ENCODE measurements around the gene SCN4A. TPM values are rescaled to one million over a fixed set of nuclear protein-coding genes. Genes with fewer than 3 reads are reported as not detected.

Gene SCN4A
- total RNA-seq, 2 donors from 2014 or later: 3.9 to 4.4 TPM

- Histone ChIP-seq H3K4me3 (ENCODE audit: low read length) (no peak overlapping the region), H3K9ac (ENCODE audit: extremely low read depth, low read length, poor library complexity, severe bottlenecking) (no peak overlapping the region), H3K9me3 (ENCODE audit: control insufficient read depth, low read length) (no peaks in the 10 kb centered on the region), H3K4me1 (ENCODE audit: control insufficient read depth, insufficient read depth, low read length) (no peaks in the 10 kb centered on the region), H3K36me3 (ENCODE audit: control insufficient read depth, insufficient read depth, low read length) (no peaks in the 10 kb centered on the region), H3K27ac (ENCODE audit: low read depth, low read length) (no peak overlapping the region), H3K27me3 (ENCODE audit: control insufficient read depth, insufficient read depth, low read length, poor library complexity, severe bottlenecking) (no peaks in the 10 kb centered on the region)
- peaks cover 2% of the 10 kb centered on the region for H3K27me3 Mint-ChIP-seq (ENCODE audit: insufficient read depth)
- H3K4me3 Mint-ChIP-seq: no peak overlapping the region
- no peaks in the 10 kb centered on the region for H3K9me3 Mint-ChIP-seq
- no peak overlapping the region for H3K27ac Mint-ChIP-seq
- WGBS, 2 experiments (ENCODE audit: insufficient coverage in 1 of 2, insufficient read length in 1 of 2): 95 to 98% methylated on average over 11 to 12 of the region's 12 CpGs
- DNase-seq: no peak
- H3K36me3 Mint-ChIP-seq (ENCODE audit: low read depth): no peaks in the 10 kb centered on the region
- TF ChIP-seq CTCF (conservative IDR thresholded peaks at IDR 0.05): no peak
- H3K4me1 Mint-ChIP-seq: no peaks in the 10 kb centered on the region
Observed at GRCh38 chr17:63941162-63941561, 31.6 kb downstream of the SCN4A start.

- Mint-ChIP-seq H3K4me3 (no peak overlapping the region), H3K27me3 (ENCODE audit: insufficient read depth) (peaks cover 2% of the 10 kb centered on the region), H3K36me3 (ENCODE audit: low read depth) (no peaks in the 10 kb centered on the region), H3K27ac (no peak overlapping the region), H3K4me1 (no peaks in the 10 kb centered on the region), H3K9me3 (no peaks in the 10 kb centered on the region)
- Histone ChIP-seq H3K9me3 (ENCODE audit: control insufficient read depth, low read length) (no peaks in the 10 kb centered on the region), H3K27me3 (ENCODE audit: control insufficient read depth, insufficient read depth, low read length, poor library complexity, severe bottlenecking) (no peaks in the 10 kb centered on the region), H3K4me1 (ENCODE audit: control insufficient read depth, insufficient read depth, low read length) (no peaks in the 10 kb centered on the region), H3K9ac (ENCODE audit: extremely low read depth, low read length, poor library complexity, severe bottlenecking) (no peak overlapping the region), H3K4me3 (ENCODE audit: low read length) (no peak overlapping the region), H3K36me3 (ENCODE audit: control insufficient read depth, insufficient read depth, low read length) (no peaks in the 10 kb centered on the region), H3K27ac (ENCODE audit: low read depth, low read length) (no peak overlapping the region)
- no peak for DNase-seq
- TF ChIP-seq CTCF (conservative IDR thresholded peaks at IDR 0.05): no peak
- WGBS, 2 experiments (ENCODE audit: insufficient coverage in 1 of 2, insufficient read length in 1 of 2): 91 to 94% methylated on average over 10 to 14 of the region's 14 CpGs
Observed at GRCh38 chr17:63940584-63940983, 32.1 kb downstream of the SCN4A start.

DNA sequence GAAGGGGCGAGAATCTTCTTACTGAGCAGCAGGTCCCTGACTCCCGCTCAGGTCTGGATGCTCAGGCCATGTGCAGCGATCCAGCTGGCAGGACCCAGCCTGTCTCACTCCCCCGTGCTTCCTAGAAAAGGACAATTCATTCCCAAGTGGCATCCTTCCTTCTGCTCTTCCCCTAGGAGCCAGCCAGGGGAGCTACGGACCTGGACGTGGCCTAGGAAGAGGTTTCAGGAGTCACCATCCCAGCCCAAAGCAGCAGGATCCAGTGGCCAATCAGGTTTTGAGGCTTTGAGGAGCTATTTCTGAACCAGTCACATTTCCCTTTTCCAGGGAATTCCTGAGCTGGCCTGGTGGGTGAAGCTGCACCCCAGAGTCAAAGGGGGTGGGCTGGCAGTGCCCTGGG lies 32.8 kb downstream of the SCN4A start:
- H3K27me3 ChIP-seq (ENCODE audit: control insufficient read depth, insufficient read depth, low read length, poor library complexity, severe bottlenecking): no peaks in the 10 kb centered on the region
- H3K36me3 ChIP-seq (ENCODE audit: control insufficient read depth, insufficient read depth, low read length): no peaks in the 10 kb centered on the region
- peak overlapping the region; percentile 56 for H3K27ac Mint-ChIP-seq
- WGBS, 2 experiments (ENCODE audit: insufficient coverage in 1 of 2, insufficient read length in 1 of 2): 85 to 86% methylated on average over 6 of the region's 6 CpGs
- H3K4me1 Mint-ChIP-seq: no peaks in the 10 kb centered on the region
- H3K9me3 ChIP-seq (ENCODE audit: control insufficient read depth, low read length): no peaks in the 10 kb centered on the region
- DNase-seq: no peak
- H3K9me3 Mint-ChIP-seq: no peaks in the 10 kb centered on the region
- H3K27ac ChIP-seq (ENCODE audit: low read depth, low read length): no peak overlapping the region
- no peak overlapping the region for H3K4me3 ChIP-seq (ENCODE audit: low read length)
- no peaks in the 10 kb centered on the region for H3K27me3 Mint-ChIP-seq (ENCODE audit: insufficient read depth)
- H3K9ac ChIP-seq (ENCODE audit: extremely low read depth, low read length, poor library complexity, severe bottlenecking): no peak overlapping the region
- no peaks in the 10 kb centered on the region for H3K4me1 ChIP-seq (ENCODE audit: control insufficient read depth, insufficient read depth, low read length)
- no peak for TF ChIP-seq CTCF (conservative IDR thresholded peaks at IDR 0.05)
- no peak overlapping the region for H3K4me3 Mint-ChIP-seq
- H3K36me3 Mint-ChIP-seq (ENCODE audit: low read depth): no peaks in the 10 kb centered on the region

All from endodermal cell (in vitro differentiated cells).